IMR-90 (cell line): ENCODE data around the gene KCNK15.

ENCODE experiments used
- BHLHE40 ChIP-seq: fragments of 150-350 bp; IDR thresholded peaks from 2 replicates; pipeline ENCODE4 v1.6.1; 2016; ENCODE audit warnings: mild to moderate bottlenecking, low read depth, low read length
- CEBPB ChIP-seq: IDR thresholded peaks from 2 replicates; pipeline ENCODE4 v1.6.1; 2012; ENCODE audit warnings: low read depth, low read length, improper control_type of control experiment
- FOS ChIP-seq: fragments of 150-350 bp; IDR thresholded peaks from 2 replicates; pipeline ENCODE4 v1.6.1; 2016; ENCODE audit warnings: low read depth, low read length
- NFE2L2 ChIP-seq: fragments of 150-350 bp; IDR thresholded peaks from 2 replicates; pipeline ENCODE4 v1.6.1; 2016; ENCODE audit warnings: low read depth, mild to moderate bottlenecking, low read length
- POLR2A ChIP-seq: IDR thresholded peaks from 2 replicates; pipeline ENCODE4 v1.6.1; 2012; ENCODE audit warnings: mild to moderate bottlenecking, low read depth, low read length
- RAD21 ChIP-seq: IDR thresholded peaks from 2 replicates; pipeline ENCODE4 v1.6.1; 2012; ENCODE audit warnings: low read length, improper control_type of control experiment
- RCOR1 ChIP-seq: IDR thresholded peaks from 2 replicates; pipeline ENCODE4 v1.6.1; 2012; ENCODE audit warnings: mild to moderate bottlenecking, low read length, improper control_type of control experiment; ENCODE audit not compliant: insufficient replicate concordance
- RFX5 ChIP-seq: IDR thresholded peaks from 2 replicates; pipeline ENCODE4 v1.8.0; 2012; ENCODE audit warnings: low read depth, mild to moderate bottlenecking, low read length, moderate library complexity
- SMC3 ChIP-seq: fragments of 150-350 bp; IDR thresholded peaks from 2 replicates; pipeline ENCODE4 v1.6.1; 2016; ENCODE audit warnings: low read depth, mild to moderate bottlenecking, antibody characterized with exemption, low read length, moderate library complexity
- TF ChIP-seq, protein P1 (sequence below): conservative IDR thresholded peaks from 2 replicates; pipeline ENCODE4 v1.5.1; 2012; ENCODE audit warnings: mild to moderate bottlenecking, low read depth, low read length, improper control_type of control experiment
- TF ChIP-seq, protein P2 (sequence below): fragments of 150-350 bp; IDR thresholded peaks from 2 replicates; pipeline ENCODE4 v1.6.1; 2017; ENCODE audit warnings: mild to moderate bottlenecking, antibody characterized with exemption, low read length, low read depth

DNA sequence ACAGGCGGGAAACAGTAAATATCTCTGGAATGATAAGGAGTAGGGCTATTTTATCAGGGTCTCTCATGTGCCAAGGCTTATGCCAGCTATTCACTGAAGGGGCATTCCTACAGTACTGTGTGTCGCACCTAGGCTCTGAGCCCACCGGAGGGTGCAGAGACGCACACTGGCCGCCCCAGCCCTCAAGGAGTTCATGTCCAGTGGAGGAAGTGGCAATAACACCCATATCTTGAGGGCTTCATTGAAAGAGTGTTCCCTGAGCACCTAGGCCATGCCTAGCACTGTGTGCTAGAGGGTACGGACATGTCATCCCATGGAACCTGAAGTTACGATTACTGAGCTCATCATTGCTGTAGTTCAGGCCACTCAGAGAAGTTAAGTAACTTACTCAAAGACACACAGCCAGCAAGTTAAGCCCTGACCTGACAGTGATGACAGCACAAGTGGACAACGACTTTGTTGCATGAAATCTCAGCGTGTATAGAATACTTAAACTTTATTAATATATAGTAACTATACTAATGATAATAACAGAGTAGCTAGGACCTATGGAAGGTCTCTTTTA, 21.8 kb upstream of the KCNK15 start:
- TF ChIP-seq CEBPB (no peak), POLR2A (no peak), RFX5 (no peak), RAD21 (no peak), SMC3 (no peak), BHLHE40 (no peak), FOS (no peak), NFE2L2 (no peak), RCOR1 (no peak)
- TF ChIP-seq, protein P1, sequence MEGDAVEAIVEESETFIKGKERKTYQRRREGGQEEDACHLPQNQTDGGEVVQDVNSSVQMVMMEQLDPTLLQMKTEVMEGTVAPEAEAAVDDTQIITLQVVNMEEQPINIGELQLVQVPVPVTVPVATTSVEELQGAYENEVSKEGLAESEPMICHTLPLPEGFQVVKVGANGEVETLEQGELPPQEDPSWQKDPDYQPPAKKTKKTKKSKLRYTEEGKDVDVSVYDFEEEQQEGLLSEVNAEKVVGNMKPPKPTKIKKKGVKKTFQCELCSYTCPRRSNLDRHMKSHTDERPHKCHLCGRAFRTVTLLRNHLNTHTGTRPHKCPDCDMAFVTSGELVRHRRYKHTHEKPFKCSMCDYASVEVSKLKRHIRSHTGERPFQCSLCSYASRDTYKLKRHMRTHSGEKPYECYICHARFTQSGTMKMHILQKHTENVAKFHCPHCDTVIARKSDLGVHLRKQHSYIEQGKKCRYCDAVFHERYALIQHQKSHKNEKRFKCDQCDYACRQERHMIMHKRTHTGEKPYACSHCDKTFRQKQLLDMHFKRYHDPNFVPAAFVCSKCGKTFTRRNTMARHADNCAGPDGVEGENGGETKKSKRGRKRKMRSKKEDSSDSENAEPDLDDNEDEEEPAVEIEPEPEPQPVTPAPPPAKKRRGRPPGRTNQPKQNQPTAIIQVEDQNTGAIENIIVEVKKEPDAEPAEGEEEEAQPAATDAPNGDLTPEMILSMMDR, result no peak
- TF ChIP-seq, protein P2, sequence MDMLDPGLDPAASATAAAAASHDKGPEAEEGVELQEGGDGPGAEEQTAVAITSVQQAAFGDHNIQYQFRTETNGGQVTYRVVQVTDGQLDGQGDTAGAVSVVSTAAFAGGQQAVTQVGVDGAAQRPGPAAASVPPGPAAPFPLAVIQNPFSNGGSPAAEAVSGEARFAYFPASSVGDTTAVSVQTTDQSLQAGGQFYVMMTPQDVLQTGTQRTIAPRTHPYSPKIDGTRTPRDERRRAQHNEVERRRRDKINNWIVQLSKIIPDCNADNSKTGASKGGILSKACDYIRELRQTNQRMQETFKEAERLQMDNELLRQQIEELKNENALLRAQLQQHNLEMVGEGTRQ, result no peak
